GM08714 (cell line): ENCODE data around the gene UBL5.

ENCODE experiments used
- H3K4me3 ChIP-seq: fragments of 200-500 bp; sonication (Bioruptor generic); 2 replicates; pipeline ENCODE4 v1.5.1; 2014; ENCODE audit warnings: mild to moderate bottlenecking, low read length, inconsistent platforms
- ZNF274 ChIP-seq: IDR thresholded peaks from 2 replicates; pipeline ENCODE4 v1.6.1; 2012; ENCODE audit warnings: mild to moderate bottlenecking, low read depth, low read length

UBL5 gene

DNA sequence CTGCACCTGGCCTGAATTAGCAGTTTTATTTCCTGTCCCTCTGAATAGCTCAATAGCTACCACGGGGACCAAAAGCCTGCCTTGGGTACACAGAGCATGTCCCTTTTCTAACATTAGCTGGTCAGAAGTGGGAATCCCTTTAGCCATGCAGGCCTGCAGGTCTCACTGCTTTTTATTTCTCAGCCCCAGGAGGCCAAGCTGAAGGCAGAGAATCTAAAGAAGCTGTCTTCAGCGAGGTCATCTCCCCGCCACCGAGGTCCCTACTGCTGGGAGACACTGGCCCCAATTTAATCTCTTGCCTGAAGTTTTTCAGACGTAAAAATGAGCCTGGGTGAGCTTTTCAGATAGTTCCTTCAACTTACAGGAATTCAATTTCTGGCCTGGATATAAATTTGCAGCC, 48.1 kb downstream of the UBL5 start:
- no peak overlapping the region for H3K4me3 ChIP-seq
- TF ChIP-seq ZNF274: no peak

DNA sequence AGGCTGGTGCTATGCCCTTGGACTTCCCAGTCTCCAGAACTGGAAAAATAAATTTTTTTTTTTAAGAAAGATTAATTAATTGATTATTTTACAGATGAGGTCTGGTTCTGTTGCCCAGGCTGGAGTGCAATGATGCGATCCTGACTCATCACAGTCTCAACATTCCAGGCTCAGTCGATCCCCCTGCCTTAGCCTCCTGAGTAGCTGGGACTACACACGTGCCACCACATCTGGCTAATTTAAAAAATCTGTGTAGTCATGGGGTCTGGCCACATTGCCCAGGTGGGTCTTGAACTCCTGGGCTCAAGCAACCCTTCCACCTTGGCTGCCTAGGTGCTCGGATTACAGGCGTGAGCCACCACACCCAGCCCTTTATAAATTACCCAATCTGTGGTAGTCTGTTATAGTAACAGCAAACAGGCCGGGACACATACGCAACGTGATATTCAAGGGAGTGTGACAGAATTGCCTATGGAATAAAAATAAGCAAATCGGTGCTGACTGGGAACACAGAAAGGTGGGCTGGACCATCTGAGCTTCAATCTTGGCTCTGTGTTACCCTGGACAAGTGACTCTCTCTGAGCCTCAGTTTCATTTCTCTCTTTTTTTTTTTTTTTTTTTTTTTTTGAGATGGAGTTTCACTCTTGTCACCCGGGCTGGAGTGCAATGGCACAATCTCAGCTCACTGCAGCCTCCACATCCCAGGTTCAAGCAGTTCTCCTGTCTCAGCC, 50.2 kb downstream of the UBL5 start:
- no peak overlapping the region for H3K4me3 ChIP-seq
- TF ChIP-seq ZNF274: no peak

DNA sequence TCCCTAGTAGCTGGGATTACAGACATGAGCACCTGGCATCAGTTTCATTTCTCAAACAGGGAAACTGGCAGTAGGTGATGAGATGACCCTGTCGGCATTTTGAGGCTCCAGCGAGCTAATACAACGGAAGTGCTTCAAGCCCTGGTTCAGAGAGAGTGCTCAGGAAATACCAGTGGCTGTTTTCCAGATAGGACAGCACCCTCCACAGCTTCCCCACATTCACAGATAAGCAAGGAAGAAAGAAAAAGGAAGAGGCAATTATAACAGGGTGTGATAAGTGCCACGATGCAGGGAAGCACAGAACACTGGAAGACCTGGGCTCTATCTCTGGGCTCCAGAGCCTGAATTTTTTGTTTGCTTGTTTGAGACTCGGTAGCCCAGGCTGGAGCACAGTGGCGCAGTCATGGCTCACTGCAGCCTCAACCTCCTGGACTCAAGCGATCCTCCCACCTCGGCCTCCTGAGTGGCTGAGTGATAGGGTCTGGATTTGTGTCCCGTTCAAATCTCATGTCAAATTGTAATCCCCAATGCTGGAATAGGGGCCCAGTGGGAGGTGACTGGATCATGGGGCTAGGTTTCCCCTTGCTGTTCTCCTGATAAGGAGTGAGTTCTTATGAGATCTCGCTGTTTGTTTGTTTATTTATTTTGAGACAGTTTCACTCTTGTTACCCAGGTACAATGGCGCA, 50.9 kb downstream of the UBL5 start:
- no peak for TF ChIP-seq ZNF274
- no peak overlapping the region for H3K4me3 ChIP-seq
